IMR-90 (cell line): ENCODE measurements around the gene LRP5. TPM values are rescaled to one million over a fixed set of nuclear protein-coding genes. Genes with fewer than 3 reads are reported as not detected.

Experiments used
- ATAC-seq: fragments of 200-7000 bp; cut with Tn5 transposase; 2 replicates; pipeline ENCODE4 v1.9.1; 2020; ENCODE audit warnings: low read depth, mild to moderate bottlenecking, moderate library complexity
- BruUV-seq: library from RNA; stranded (reverse); fragments of 400-500 nt; replicated peaks from 2 replicates; lab custom pipeline; 2021; lab: Mats Ljungman, UMichigan
- CTCF ChIA-PET: fragments of 300-600 bp; formaldehyde crosslinking; extraction: SDS; loops from one replicate; lab custom pipeline; 2021; ENCODE audit warnings: antibody characterized with exemption; lab: Yijun Ruan, JAX
- POLR2A ChIA-PET: fragments of 300-600 bp; sonication (Branson Sonifier 250); formaldehyde crosslinking; loops from one replicate; lab custom pipeline; 2022; ENCODE audit warnings: antibody characterized with exemption; ENCODE audit not compliant: unreplicated experiment; lab: Charles Lee
- DNase-seq: peaks from one replicate; pipeline ENCODE4 v3.0.0; 2013
- H2AFZ ChIP-seq: replicated peaks from 2 replicates; pipeline ENCODE3; 2013; ENCODE audit warnings: low read length, mild to moderate bottlenecking; ENCODE audit not compliant: poor library complexity
- H2AK5ac ChIP-seq: 2 replicates; pipeline ENCODE4 v1.6.1; 2013; ENCODE audit warnings: low read depth, low read length, inconsistent platforms
- H2AK9ac ChIP-seq: replicated peaks from 2 replicates; pipeline ENCODE3; 2013; ENCODE audit warnings: mild to moderate bottlenecking, low read depth, low read length, moderate library complexity; ENCODE audit not compliant: poor library complexity
- H2BK120ac ChIP-seq: 2 replicates; pipeline ENCODE4 v1.6.1; 2013; ENCODE audit warnings: low read depth, low read length, inconsistent platforms
- H2BK15ac ChIP-seq: 3 replicates; pipeline ENCODE4 v1.6.1; 2013; ENCODE audit warnings: low read depth, low read length, inconsistent platforms
- H2BK20ac ChIP-seq: 2 replicates; pipeline ENCODE4 v1.6.1; 2013; ENCODE audit warnings: low read depth, mild to moderate bottlenecking, inconsistent platforms, low read length, moderate library complexity
- H2BK5ac ChIP-seq: 2 replicates; pipeline ENCODE4 v1.6.1; 2013; ENCODE audit warnings: mild to moderate bottlenecking, low read depth, low read length, inconsistent platforms; ENCODE audit not compliant: poor library complexity, severe bottlenecking
- H3K14ac ChIP-seq: replicated peaks from 2 replicates; pipeline ENCODE4 v1.6.1; 2013; ENCODE audit warnings: low read depth, low read length, inconsistent platforms
- H3K18ac ChIP-seq: 2 replicates; pipeline ENCODE4 v1.6.1; 2013; ENCODE audit warnings: low read depth, low read length, control low read depth
- H3K23ac ChIP-seq: 2 replicates; pipeline ENCODE4 v1.6.1; 2013; ENCODE audit warnings: low read depth, low read length, inconsistent platforms
- H3K27ac ChIP-seq: 2 replicates; pipeline ENCODE4 v1.5.1; 2013; ENCODE audit warnings: mild to moderate bottlenecking, control low read depth, low read length; ENCODE audit not compliant: insufficient read depth
- H3K27me3 ChIP-seq: 2 replicates; pipeline ENCODE4 v1.6.1; 2013; ENCODE audit warnings: low read length; ENCODE audit not compliant: control insufficient read depth, insufficient read depth
- H3K36me3 ChIP-seq: 2 replicates; pipeline ENCODE4 v1.6.1; 2013; ENCODE audit warnings: low read length, mixed read lengths; ENCODE audit not compliant: control insufficient read depth, insufficient read depth
- H3K4ac ChIP-seq: 2 replicates; pipeline ENCODE4 v1.6.1; 2013; ENCODE audit warnings: low read depth, low read length, inconsistent platforms
- H3K4me1 ChIP-seq: 2 replicates; pipeline ENCODE4 v1.6.1; 2013; ENCODE audit warnings: low read length, mixed read lengths; ENCODE audit not compliant: control insufficient read depth, insufficient read depth
- H3K4me2 ChIP-seq: 2 replicates; pipeline ENCODE4 v1.6.1; 2013; ENCODE audit warnings: low read depth, mild to moderate bottlenecking, control low read depth, low read length, moderate library complexity
- H3K4me3 ChIP-seq: 2 replicates; pipeline ENCODE4 v1.5.1; 2013; ENCODE audit warnings: low read depth, mild to moderate bottlenecking, control low read depth, low read length, moderate library complexity; ENCODE audit not compliant: insufficient read depth
- H3K56ac ChIP-seq: 2 replicates; pipeline ENCODE4 v1.6.1; 2013; ENCODE audit warnings: low read length, inconsistent platforms; ENCODE audit not compliant: insufficient read depth; ENCODE audit errors: extremely low read depth
- H3K79me1 ChIP-seq, 2 experiments: 2 replicates each; pipeline ENCODE4 v1.6.1; 2013; ENCODE audit warnings: low read length in 2 of 2, inconsistent platforms in 1 of 2, low read depth in 1 of 2
- H3K9ac ChIP-seq: 2 replicates; pipeline ENCODE4 v1.6.1; 2013; ENCODE audit warnings: low read depth, low read length, control low read depth
- H3K9me1 ChIP-seq: 2 replicates; pipeline ENCODE4 v1.6.1; 2013; ENCODE audit warnings: low read length, inconsistent platforms; ENCODE audit not compliant: insufficient read depth
- H3K9me3 ChIP-seq: 2 replicates; pipeline ENCODE4 v1.6.1; 2013; ENCODE audit warnings: low read length; ENCODE audit not compliant: control insufficient read depth, insufficient read depth
- H4K20me1 ChIP-seq: 2 replicates; pipeline ENCODE4 v1.6.1; 2013; ENCODE audit warnings: low read length, inconsistent platforms; ENCODE audit not compliant: insufficient read depth
- H4K5ac ChIP-seq: 2 replicates; pipeline ENCODE4 v1.6.1; 2013; ENCODE audit warnings: mild to moderate bottlenecking, low read depth, low read length, control low read depth
- H4K8ac ChIP-seq, 2 experiments: 2 replicates each; pipeline ENCODE4 v1.6.1; 2013; ENCODE audit warnings: low read depth in 2 of 2, low read length in 2 of 2, control low read depth in 1 of 2, inconsistent platforms in 1 of 2
- H4K91ac ChIP-seq: 2 replicates; pipeline ENCODE4 v1.6.1; 2013; ENCODE audit warnings: low read depth, low read length, inconsistent platforms; ENCODE audit not compliant: insufficient read depth
- CEBPB ChIP-seq: IDR thresholded peaks from 2 replicates; pipeline ENCODE4 v1.6.1; 2012; ENCODE audit warnings: low read depth, low read length, improper control_type of control experiment
- CHD1 ChIP-seq: IDR thresholded peaks from 2 replicates; pipeline ENCODE4 v1.6.1; 2012; ENCODE audit warnings: low read depth, low read length, improper control_type of control experiment
- FOS ChIP-seq: fragments of 150-350 bp; IDR thresholded peaks from 2 replicates; pipeline ENCODE4 v1.6.1; 2016; ENCODE audit warnings: low read depth, low read length
- MAFK ChIP-seq: IDR thresholded peaks from 2 replicates; pipeline ENCODE4 v1.6.1; 2012; ENCODE audit warnings: low read depth, low read length, improper control_type of control experiment
- MAZ ChIP-seq: IDR thresholded peaks from 2 replicates; pipeline ENCODE4 v1.6.1; 2012; ENCODE audit warnings: low read depth, mild to moderate bottlenecking, low read length, improper control_type of control experiment, moderate library complexity, borderline replicate concordance
- MXI1 ChIP-seq: IDR thresholded peaks from 2 replicates; pipeline ENCODE4 v1.6.1; 2012; ENCODE audit warnings: low read depth, mild to moderate bottlenecking, low read length, moderate library complexity, borderline replicate concordance
- NFE2L2 ChIP-seq: fragments of 150-350 bp; IDR thresholded peaks from 2 replicates; pipeline ENCODE4 v1.6.1; 2016; ENCODE audit warnings: low read depth, mild to moderate bottlenecking, low read length
- RAD21 ChIP-seq: IDR thresholded peaks from 2 replicates; pipeline ENCODE4 v1.6.1; 2012; ENCODE audit warnings: low read length, improper control_type of control experiment
- RCOR1 ChIP-seq: IDR thresholded peaks from 2 replicates; pipeline ENCODE4 v1.6.1; 2012; ENCODE audit warnings: mild to moderate bottlenecking, low read length, improper control_type of control experiment; ENCODE audit not compliant: insufficient replicate concordance
- RFX5 ChIP-seq: IDR thresholded peaks from 2 replicates; pipeline ENCODE4 v1.8.0; 2012; ENCODE audit warnings: low read depth, mild to moderate bottlenecking, low read length, moderate library complexity
- SMC3 ChIP-seq: fragments of 150-350 bp; IDR thresholded peaks from 2 replicates; pipeline ENCODE4 v1.6.1; 2016; ENCODE audit warnings: low read depth, mild to moderate bottlenecking, antibody characterized with exemption, low read length, moderate library complexity
- WGBS, 2 experiments: methylation state at CpG; one replicate each; pipeline versions ENCODE4 v1.1.5 to v1.1.7; 2013; ENCODE audit warnings: missing lambda C conversion rate in 2 of 2; ENCODE audit not compliant: insufficient read length in 1 of 2; ENCODE audit errors: extremely low coverage in 2 of 2; 5-methylcytosine and 5-hydroxymethylcytosine counted together
- dilution Hi-C: fragments of 300-500 bp; cut with HindIII; formaldehyde crosslinking; loops from one replicate; pipeline ENCODE4 v1.14.3; 2018; ENCODE audit warnings: low sequenced_read_pairs; ENCODE audit not compliant: unreplicated experiment
- in situ Hi-C: fragments of 300-500 bp; cut with MboI; formaldehyde crosslinking; loops from 3 replicates; pipeline ENCODE4 v1.14.3; 2019; ENCODE audit warnings: low sequenced_read_pairs, inconsistent platforms, mixed read lengths
- intact Hi-C: fragments of 100-400 bp; cut with micrococcal nuclease; formaldehyde crosslinking; loops from 2 replicates; pipeline ENCODE4 v1.10.0; 2022
- polyA plus RNA-seq, 3 experiments: library from polyadenylated mRNA; depleted of rRNA; stranded (reverse); fragments of >200 nt; gene quantifications; 2 replicates each; pipeline ENCODE4 v1.2.3, GENCODE V29; 2012; ENCODE audit warnings: low replicate concordance in 1 of 3
- total RNA-seq: library from RNA; depleted of rRNA; stranded (reverse); fragments of >200 nt; gene quantifications from 2 replicates; pipeline ENCODE4 v1.2.3, GENCODE V29; 2012
- TF ChIP-seq, protein P1 (sequence below): fragments of 150-350 bp; IDR thresholded peaks from 2 replicates; pipeline ENCODE4 v1.6.1; 2017; ENCODE audit warnings: mild to moderate bottlenecking, antibody characterized with exemption, low read length, low read depth
- TF ChIP-seq, protein P2 (sequence below): fragments of 150-350 bp; IDR thresholded peaks from 2 replicates; pipeline ENCODE4 v1.6.1; 2016; ENCODE audit warnings: low read depth, mild to moderate bottlenecking, low read length, moderate library complexity, borderline replicate concordance
- TF ChIP-seq, protein P3 (sequence below): conservative IDR thresholded peaks from 2 replicates; pipeline ENCODE4 v1.5.1; 2012; ENCODE audit warnings: mild to moderate bottlenecking, low read depth, low read length, improper control_type of control experiment

Gene LRP5
- total and polyA plus RNA-seq, 2 of the 4 experiments (the other 2 are of a cell fraction): 10.4 to 15.0 TPM

DNA sequence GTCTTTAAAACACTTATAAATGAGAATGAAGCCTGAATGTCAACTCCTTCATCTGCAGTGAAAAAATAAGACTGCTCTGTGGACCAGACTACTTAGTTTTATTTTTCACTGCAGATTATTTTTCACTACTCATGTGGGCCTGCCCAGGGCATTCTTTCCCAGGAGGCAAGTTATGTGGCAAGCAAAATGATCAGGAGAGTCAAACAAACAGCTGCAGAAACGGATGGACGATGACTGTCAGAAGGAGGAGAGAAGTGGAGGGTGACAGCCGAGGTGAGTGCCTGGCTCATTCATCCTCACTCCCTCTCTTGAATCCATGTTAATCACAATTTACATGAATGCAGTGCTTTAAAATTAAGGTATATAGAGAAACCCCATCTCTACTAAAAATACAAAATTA is 5.8 kb upstream of the LRP5 start:
- Histone ChIP-seq H2AFZ (no peak overlapping the region), H3K27ac (no peak overlapping the region), H3K4me3 (no peak overlapping the region), H3K14ac (no peak overlapping the region), H3K9ac (no peak overlapping the region), H3K4me1 (peaks cover 2% of the 10 kb centered on the region), H3K23ac (no peak overlapping the region), H3K18ac (no peak overlapping the region), H4K20me1 (no peaks in the 10 kb centered on the region), H2BK15ac (no peak overlapping the region), H2BK5ac (no peak overlapping the region), H3K4ac (no peak overlapping the region), H4K8ac (no peak overlapping the region), H3K36me3 (no peaks in the 10 kb centered on the region), H2AK9ac (no peak overlapping the region), H2BK120ac (no peak overlapping the region), H3K79me1 (no peaks in the 10 kb centered on the region), H2BK20ac (no peak overlapping the region), H4K5ac (no peak overlapping the region), H3K9me3 (peaks cover 3% of the 10 kb centered on the region; the same call in 1 of the 2 replicates), H3K9me1 (no peaks in the 10 kb centered on the region), H3K56ac (no peak overlapping the region), H2AK5ac (no peak overlapping the region), H3K4me2 (no peak overlapping the region), H4K91ac (no peak overlapping the region), H3K27me3 (no peaks in the 10 kb centered on the region; the same call in 1 of the 2 replicates)
- intact Hi-C loops: no loop called here
- ATAC-seq (no peak), DNase-seq (no peak)
- BruUV-seq: no TSS peak
- no CpG with 5 or more reads among the region's 3 CpGs for WGBS, 2 experiments
- TF ChIP-seq RAD21 (no peak), RFX5 (no peak), RCOR1 (no peak), NFE2L2 (no peak), MXI1 (no peak), CEBPB (no peak), SMC3 (no peak), CHD1 (no peak), FOS (no peak), MAZ (no peak), MAFK (no peak)
- TF ChIP-seq, protein P1, sequence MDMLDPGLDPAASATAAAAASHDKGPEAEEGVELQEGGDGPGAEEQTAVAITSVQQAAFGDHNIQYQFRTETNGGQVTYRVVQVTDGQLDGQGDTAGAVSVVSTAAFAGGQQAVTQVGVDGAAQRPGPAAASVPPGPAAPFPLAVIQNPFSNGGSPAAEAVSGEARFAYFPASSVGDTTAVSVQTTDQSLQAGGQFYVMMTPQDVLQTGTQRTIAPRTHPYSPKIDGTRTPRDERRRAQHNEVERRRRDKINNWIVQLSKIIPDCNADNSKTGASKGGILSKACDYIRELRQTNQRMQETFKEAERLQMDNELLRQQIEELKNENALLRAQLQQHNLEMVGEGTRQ: no peak
- TF ChIP-seq, protein P2, sequence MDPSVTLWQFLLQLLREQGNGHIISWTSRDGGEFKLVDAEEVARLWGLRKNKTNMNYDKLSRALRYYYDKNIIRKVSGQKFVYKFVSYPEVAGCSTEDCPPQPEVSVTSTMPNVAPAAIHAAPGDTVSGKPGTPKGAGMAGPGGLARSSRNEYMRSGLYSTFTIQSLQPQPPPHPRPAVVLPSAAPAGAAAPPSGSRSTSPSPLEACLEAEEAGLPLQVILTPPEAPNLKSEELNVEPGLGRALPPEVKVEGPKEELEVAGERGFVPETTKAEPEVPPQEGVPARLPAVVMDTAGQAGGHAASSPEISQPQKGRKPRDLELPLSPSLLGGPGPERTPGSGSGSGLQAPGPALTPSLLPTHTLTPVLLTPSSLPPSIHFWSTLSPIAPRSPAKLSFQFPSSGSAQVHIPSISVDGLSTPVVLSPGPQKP: no peak
- TF ChIP-seq, protein P3, sequence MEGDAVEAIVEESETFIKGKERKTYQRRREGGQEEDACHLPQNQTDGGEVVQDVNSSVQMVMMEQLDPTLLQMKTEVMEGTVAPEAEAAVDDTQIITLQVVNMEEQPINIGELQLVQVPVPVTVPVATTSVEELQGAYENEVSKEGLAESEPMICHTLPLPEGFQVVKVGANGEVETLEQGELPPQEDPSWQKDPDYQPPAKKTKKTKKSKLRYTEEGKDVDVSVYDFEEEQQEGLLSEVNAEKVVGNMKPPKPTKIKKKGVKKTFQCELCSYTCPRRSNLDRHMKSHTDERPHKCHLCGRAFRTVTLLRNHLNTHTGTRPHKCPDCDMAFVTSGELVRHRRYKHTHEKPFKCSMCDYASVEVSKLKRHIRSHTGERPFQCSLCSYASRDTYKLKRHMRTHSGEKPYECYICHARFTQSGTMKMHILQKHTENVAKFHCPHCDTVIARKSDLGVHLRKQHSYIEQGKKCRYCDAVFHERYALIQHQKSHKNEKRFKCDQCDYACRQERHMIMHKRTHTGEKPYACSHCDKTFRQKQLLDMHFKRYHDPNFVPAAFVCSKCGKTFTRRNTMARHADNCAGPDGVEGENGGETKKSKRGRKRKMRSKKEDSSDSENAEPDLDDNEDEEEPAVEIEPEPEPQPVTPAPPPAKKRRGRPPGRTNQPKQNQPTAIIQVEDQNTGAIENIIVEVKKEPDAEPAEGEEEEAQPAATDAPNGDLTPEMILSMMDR: no peak
- in situ Hi-C loops: loop anchor here (5.0 kb wide), 1 partner anchor 76 kb away; no protein-coding TSS in a partner anchor
- POLR2A ChIA-PET: interaction anchor here (0.6 kb wide), 1 partner anchor 97 kb away, joined by 10 read pairs; no protein-coding TSS in a partner anchor
- dilution Hi-C loops: no loop called here
- CTCF ChIA-PET: no interaction called here
